ENCODE measurements around the gene C22orf39.
"Not testable (repeated sequence)": the region's sequence is repeated elsewhere in the genome, so short reads cannot be mapped to it uniquely, and the experiment has no call there.

Gene C22orf39

GRCh38 chr22:19438298-19438697 is 9.2 kb downstream of the C22orf39 start:
- no peak overlapping the region for H2AFZ ChIP-seq (ENCODE audit: low read depth, low read length, severe bottlenecking)
- H3K79me2 ChIP-seq (ENCODE audit: insufficient read depth, low read length): peaks cover 7% of the 10 kb centered on the region; the same call in 1 of the 2 replicates
- H3K9me2 ChIP-seq (replicated peaks; ENCODE audit: insufficient read depth, low read length): no peaks in the 10 kb centered on the region
- H3F3A ChIP-seq (ENCODE audit: insufficient read depth): no peaks in the 10 kb centered on the region
- no peaks in the 10 kb centered on the region for H4K20me1 ChIP-seq (ENCODE audit: low read depth, low read length)
- no peaks in the 10 kb centered on the region for H3K36me3 ChIP-seq (ENCODE audit: low read length)
- H3K27me3 ChIP-seq (ENCODE audit: low read length): no peaks in the 10 kb centered on the region
- no peak overlapping the region for H3K27ac ChIP-seq (ENCODE audit: low read depth, low read length)
- TF ChIP-seq EZH2phosphoT487 (conservative IDR thresholded peaks at IDR 0.05; ENCODE audit: low read length) (no peak), CTCF (IDR thresholded peaks at IDR 0.05; ENCODE audit: insufficient read depth, low read length, poor library complexity, severe bottlenecking) (no peak)
- H3K4me3 ChIP-seq (ENCODE audit: insufficient read depth, low read length, poor library complexity, severe bottlenecking): no peak overlapping the region
- no peak overlapping the region for H3K9ac ChIP-seq (ENCODE audit: low read length)
- no peaks in the 10 kb centered on the region for H3K9me3 ChIP-seq (ENCODE audit: insufficient read depth, low read length)
- H3K4me2 ChIP-seq (ENCODE audit: low read depth, low read length, poor library complexity, severe bottlenecking): no peak overlapping the region

GRCh38 chr22:19436444-19437161 is 10.9 kb downstream of the C22orf39 start:
- not testable (repeated sequence) for H4K20me1 ChIP-seq (ENCODE audit: low read depth, low read length); H3K4me3 ChIP-seq (ENCODE audit: insufficient read depth, low read length, poor library complexity, severe bottlenecking); H3K9me3 ChIP-seq (ENCODE audit: insufficient read depth, low read length); H3K9me2 ChIP-seq (replicated peaks; ENCODE audit: insufficient read depth, low read length); H3K36me3 ChIP-seq (ENCODE audit: low read length); H3K4me2 ChIP-seq (ENCODE audit: low read depth, low read length, poor library complexity, severe bottlenecking); H2AFZ ChIP-seq (ENCODE audit: low read depth, low read length, severe bottlenecking); H3K79me2 ChIP-seq (ENCODE audit: insufficient read depth, low read length); H3K27me3 ChIP-seq (ENCODE audit: low read length); H3K27ac ChIP-seq (ENCODE audit: low read depth, low read length); H3K9ac ChIP-seq (ENCODE audit: low read length); H3F3A ChIP-seq (ENCODE audit: insufficient read depth)

GRCh38 chr22:19434829-19435580 is 12.5 kb downstream of the C22orf39 start:
- H3K36me3 ChIP-seq (ENCODE audit: low read length): no peaks in the 10 kb centered on the region
- no peaks in the 10 kb centered on the region for H3K27me3 ChIP-seq (ENCODE audit: low read length)
- H3F3A ChIP-seq (ENCODE audit: insufficient read depth): no peaks in the 10 kb centered on the region
- H3K4me3 ChIP-seq (ENCODE audit: insufficient read depth, low read length, poor library complexity, severe bottlenecking): no peak overlapping the region
- H3K9me2 ChIP-seq (replicated peaks; ENCODE audit: insufficient read depth, low read length): no peaks in the 10 kb centered on the region
- no peak overlapping the region for H3K27ac ChIP-seq (ENCODE audit: low read depth, low read length)
- no peak overlapping the region for H3K4me2 ChIP-seq (ENCODE audit: low read depth, low read length, poor library complexity, severe bottlenecking)
- TF ChIP-seq CTCF (IDR thresholded peaks at IDR 0.05; ENCODE audit: insufficient read depth, low read length, poor library complexity, severe bottlenecking) (no peak), EZH2phosphoT487 (conservative IDR thresholded peaks at IDR 0.05; ENCODE audit: low read length) (no peak)
- H3K79me2 ChIP-seq (ENCODE audit: insufficient read depth, low read length): peaks cover 13% of the 10 kb centered on the region
- no peaks in the 10 kb centered on the region for H4K20me1 ChIP-seq (ENCODE audit: low read depth, low read length)
- H3K9ac ChIP-seq (ENCODE audit: low read length): no peak overlapping the region
- H2AFZ ChIP-seq (ENCODE audit: low read depth, low read length, severe bottlenecking): no peak overlapping the region
- H3K9me3 ChIP-seq (ENCODE audit: insufficient read depth, low read length): no peaks in the 10 kb centered on the region

DNA sequence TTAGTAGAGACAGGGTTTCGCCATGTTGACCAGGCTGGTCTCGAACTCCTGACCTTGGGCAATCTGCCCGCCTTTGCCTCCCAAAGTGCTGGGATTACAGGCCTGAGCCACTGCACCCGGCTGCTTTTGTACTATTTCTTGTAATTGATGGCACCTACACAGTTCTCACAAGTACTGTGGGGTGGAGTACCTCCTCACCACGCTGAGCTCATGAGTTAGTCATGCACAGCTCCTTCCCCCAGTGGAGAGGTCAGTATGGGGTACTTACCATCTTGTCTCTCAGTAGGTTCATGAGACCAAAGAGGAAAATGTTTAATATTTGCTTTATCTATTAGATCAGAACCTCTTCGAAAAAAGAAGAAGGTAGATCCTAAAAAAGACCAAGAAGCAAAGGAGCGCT is 13.1 kb downstream of the C22orf39 start:
- Histone ChIP-seq H4K20me1 (ENCODE audit: low read depth, low read length) (no peaks in the 10 kb centered on the region), H3K36me3 (ENCODE audit: low read length) (no peaks in the 10 kb centered on the region), H3K4me3 (ENCODE audit: insufficient read depth, low read length, poor library complexity, severe bottlenecking) (no peak overlapping the region), H3K79me2 (ENCODE audit: insufficient read depth, low read length) (peaks cover 19% of the 10 kb centered on the region), H3K27me3 (ENCODE audit: low read length) (no peaks in the 10 kb centered on the region), H2AFZ (ENCODE audit: low read depth, low read length, severe bottlenecking) (no peak overlapping the region), H3K9ac (ENCODE audit: low read length) (no peak overlapping the region), H3K9me2 (replicated peaks; ENCODE audit: insufficient read depth, low read length) (no peaks in the 10 kb centered on the region), H3K4me2 (ENCODE audit: low read depth, low read length, poor library complexity, severe bottlenecking) (no peak overlapping the region), H3K27ac (ENCODE audit: low read depth, low read length) (no peak overlapping the region), H3F3A (ENCODE audit: insufficient read depth) (no peaks in the 10 kb centered on the region), H3K9me3 (ENCODE audit: insufficient read depth, low read length) (no peaks in the 10 kb centered on the region)
- TF ChIP-seq EZH2phosphoT487 (conservative IDR thresholded peaks at IDR 0.05; ENCODE audit: low read length) (no peak), CTCF (IDR thresholded peaks at IDR 0.05; ENCODE audit: insufficient read depth, low read length, poor library complexity, severe bottlenecking) (no peak)
